ENCODE data around the gene FAM204A. TPM values are rescaled to one million over a fixed set of nuclear protein-coding genes. Genes with fewer than 3 reads are reported as not detected.

FAM204A gene
- polyA plus RNA-seq, 3 donors, result 24.6 to 191 (median 139) TPM

DNA sequence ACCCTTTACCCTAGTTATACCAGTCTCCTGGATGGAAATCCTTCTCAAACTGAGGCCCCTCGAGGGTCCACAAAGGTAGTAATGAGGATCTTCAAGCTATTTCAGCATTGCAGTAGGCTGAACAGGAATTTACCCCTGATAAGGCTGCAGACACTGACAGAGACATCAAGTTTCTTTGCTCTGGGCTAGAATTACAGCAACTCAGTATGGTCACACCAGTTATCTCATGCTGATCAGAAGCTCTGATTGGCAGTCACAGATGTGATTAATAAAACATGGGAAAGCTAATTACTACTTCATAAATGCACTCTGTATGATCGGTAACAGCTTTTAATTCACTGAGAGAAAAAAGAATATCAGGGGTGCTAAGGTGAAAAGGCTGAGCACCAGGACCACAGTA lies 30.6 kb downstream of the FAM204A start:
- Histone ChIP-seq H3K27ac (ENCODE audit: low read depth in 1 of 2, low read length in 2 of 2) (no peak overlapping the region), H3K4me3 (replicated peaks in 1 of 3; ENCODE audit: low read depth in 2 of 3, low read length in 3 of 3) (no peak overlapping the region), H2AFZ (ENCODE audit: insufficient read depth, low read depth, low read length, poor library complexity, severe bottlenecking) (no peak overlapping the region), H3K4me1 (ENCODE audit: control insufficient read depth in 1 of 2, insufficient read depth in 2 of 2, low read length in 2 of 2) (no peaks in the 10 kb centered on the region), H3K27me3 (ENCODE audit: control insufficient read depth in 2 of 2, insufficient read depth in 2 of 2, low read length in 2 of 2) (no peaks in the 10 kb centered on the region), H3K9ac (ENCODE audit: insufficient read depth, low read length, poor library complexity, severe bottlenecking) (no peak overlapping the region), H3K4me2 (replicated peaks; ENCODE audit: extremely low read depth, low read length, poor library complexity, severe bottlenecking) (no peak overlapping the region), H4K20me1 (ENCODE audit: insufficient read depth, low read length) (peaks cover 8% of the 10 kb centered on the region), H3K79me2 (ENCODE audit: insufficient read depth, low read length) (no peaks in the 10 kb centered on the region), H3K36me3 (replicated peaks in 1 of 2; ENCODE audit: control insufficient read depth in 1 of 2, insufficient read depth in 2 of 2, low read length in 2 of 2) (peaks cover 85 to 98% of the 10 kb centered on the region in 2 donors), H3K9me3 (replicated peaks in 1 of 2; ENCODE audit: control insufficient read depth in 1 of 2, insufficient read depth in 1 of 2, low read length in 2 of 2) (no peaks in the 10 kb centered on the region)
- TF ChIP-seq, protein P1, sequence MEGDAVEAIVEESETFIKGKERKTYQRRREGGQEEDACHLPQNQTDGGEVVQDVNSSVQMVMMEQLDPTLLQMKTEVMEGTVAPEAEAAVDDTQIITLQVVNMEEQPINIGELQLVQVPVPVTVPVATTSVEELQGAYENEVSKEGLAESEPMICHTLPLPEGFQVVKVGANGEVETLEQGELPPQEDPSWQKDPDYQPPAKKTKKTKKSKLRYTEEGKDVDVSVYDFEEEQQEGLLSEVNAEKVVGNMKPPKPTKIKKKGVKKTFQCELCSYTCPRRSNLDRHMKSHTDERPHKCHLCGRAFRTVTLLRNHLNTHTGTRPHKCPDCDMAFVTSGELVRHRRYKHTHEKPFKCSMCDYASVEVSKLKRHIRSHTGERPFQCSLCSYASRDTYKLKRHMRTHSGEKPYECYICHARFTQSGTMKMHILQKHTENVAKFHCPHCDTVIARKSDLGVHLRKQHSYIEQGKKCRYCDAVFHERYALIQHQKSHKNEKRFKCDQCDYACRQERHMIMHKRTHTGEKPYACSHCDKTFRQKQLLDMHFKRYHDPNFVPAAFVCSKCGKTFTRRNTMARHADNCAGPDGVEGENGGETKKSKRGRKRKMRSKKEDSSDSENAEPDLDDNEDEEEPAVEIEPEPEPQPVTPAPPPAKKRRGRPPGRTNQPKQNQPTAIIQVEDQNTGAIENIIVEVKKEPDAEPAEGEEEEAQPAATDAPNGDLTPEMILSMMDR (IDR thresholded peaks at IDR 0.05), result no peak
- intact Hi-C loops (cut with micrococcal nuclease), result no loop called here
- no CpG with 5 or more reads among the region's 2 CpGs for WGBS (ENCODE audit: insufficient coverage)
- no peaks in the 10 kb centered on the region for H3K9me3 Mint-ChIP-seq
- no peaks in the 10 kb centered on the region for H3K4me1 Mint-ChIP-seq
- H3K36me3 Mint-ChIP-seq, result peaks cover 79 to 81% of the 10 kb centered on the region in 2 donors
- no peaks in the 10 kb centered on the region for H3K27me3 Mint-ChIP-seq (ENCODE audit: low read depth in 3 of 3)
- H3K27ac Mint-ChIP-seq, result no peak overlapping the region
- no peak overlapping the region for H3K4me3 Mint-ChIP-seq
- no peak for DNase-seq

DNA sequence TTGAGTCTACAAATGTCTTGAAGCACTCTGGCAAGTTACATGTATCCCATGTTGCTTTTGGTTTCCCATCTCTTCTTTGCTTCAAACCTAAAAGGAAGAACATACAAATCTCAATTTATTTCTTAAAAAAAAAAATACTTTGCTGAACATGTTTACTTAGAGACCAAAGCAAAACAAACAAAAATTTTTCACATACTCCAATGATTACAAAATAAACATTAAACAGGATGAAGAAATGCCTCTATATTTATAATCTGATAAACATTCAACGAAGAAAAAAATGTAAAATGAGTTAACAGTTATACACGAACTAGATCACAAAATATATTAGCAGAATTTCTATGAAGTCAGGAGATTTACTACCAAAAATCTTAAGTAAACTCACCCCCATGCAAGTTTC lies 31.3 kb downstream of the FAM204A start:
- intact Hi-C loops (cut with micrococcal nuclease), result no loop called here
- no peak overlapping the region for H2AFZ ChIP-seq (ENCODE audit: insufficient read depth, low read depth, low read length, poor library complexity, severe bottlenecking)
- H3K4me3 ChIP-seq (replicated peaks in 1 of 3; ENCODE audit: low read depth in 2 of 3, low read length in 3 of 3), result no peak overlapping the region
- Mint-ChIP-seq H3K4me1 (no peaks in the 10 kb centered on the region), H3K27ac (no peak overlapping the region), H3K4me3 (no peak overlapping the region), H3K27me3 (ENCODE audit: low read depth in 3 of 3) (no peaks in the 10 kb centered on the region), H3K36me3 (peaks cover 79 to 83% of the 10 kb centered on the region in 2 donors), H3K9me3 (no peaks in the 10 kb centered on the region)
- H3K27ac ChIP-seq (ENCODE audit: low read depth in 1 of 2, low read length in 2 of 2), result no peak overlapping the region
- H3K9me3 ChIP-seq (replicated peaks in 1 of 2; ENCODE audit: control insufficient read depth in 1 of 2, insufficient read depth in 1 of 2, low read length in 2 of 2), result no peaks in the 10 kb centered on the region
- H4K20me1 ChIP-seq (ENCODE audit: insufficient read depth, low read length), result peaks cover 2% of the 10 kb centered on the region
- no peaks in the 10 kb centered on the region for H3K79me2 ChIP-seq (ENCODE audit: insufficient read depth, low read length)
- no peak overlapping the region for H3K4me2 ChIP-seq (replicated peaks; ENCODE audit: extremely low read depth, low read length, poor library complexity, severe bottlenecking)
- H3K27me3 ChIP-seq (ENCODE audit: control insufficient read depth in 2 of 2, insufficient read depth in 2 of 2, low read length in 2 of 2), result no peaks in the 10 kb centered on the region
- no peak overlapping the region for H3K9ac ChIP-seq (ENCODE audit: insufficient read depth, low read length, poor library complexity, severe bottlenecking)
- no peak for DNase-seq
- peaks cover 88 to 98% of the 10 kb centered on the region in 2 donors for H3K36me3 ChIP-seq (replicated peaks in 1 of 2; ENCODE audit: control insufficient read depth in 1 of 2, insufficient read depth in 2 of 2, low read length in 2 of 2)
- no peaks in the 10 kb centered on the region for H3K4me1 ChIP-seq (ENCODE audit: control insufficient read depth in 1 of 2, insufficient read depth in 2 of 2, low read length in 2 of 2)
- TF ChIP-seq, protein P1 (IDR thresholded peaks at IDR 0.05), result no peak
- WGBS (ENCODE audit: insufficient coverage), result no CpG with 5 or more reads among the region's 2 CpGs

All from CD14-positive monocyte (primary cell).